ENCODE results near the gene KLK4.

The KLK4 gene, protein sequence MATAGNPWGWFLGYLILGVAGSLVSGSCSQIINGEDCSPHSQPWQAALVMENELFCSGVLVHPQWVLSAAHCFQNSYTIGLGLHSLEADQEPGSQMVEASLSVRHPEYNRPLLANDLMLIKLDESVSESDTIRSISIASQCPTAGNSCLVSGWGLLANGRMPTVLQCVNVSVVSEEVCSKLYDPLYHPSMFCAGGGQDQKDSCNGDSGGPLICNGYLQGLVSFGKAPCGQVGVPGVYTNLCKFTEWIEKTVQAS

DNA sequence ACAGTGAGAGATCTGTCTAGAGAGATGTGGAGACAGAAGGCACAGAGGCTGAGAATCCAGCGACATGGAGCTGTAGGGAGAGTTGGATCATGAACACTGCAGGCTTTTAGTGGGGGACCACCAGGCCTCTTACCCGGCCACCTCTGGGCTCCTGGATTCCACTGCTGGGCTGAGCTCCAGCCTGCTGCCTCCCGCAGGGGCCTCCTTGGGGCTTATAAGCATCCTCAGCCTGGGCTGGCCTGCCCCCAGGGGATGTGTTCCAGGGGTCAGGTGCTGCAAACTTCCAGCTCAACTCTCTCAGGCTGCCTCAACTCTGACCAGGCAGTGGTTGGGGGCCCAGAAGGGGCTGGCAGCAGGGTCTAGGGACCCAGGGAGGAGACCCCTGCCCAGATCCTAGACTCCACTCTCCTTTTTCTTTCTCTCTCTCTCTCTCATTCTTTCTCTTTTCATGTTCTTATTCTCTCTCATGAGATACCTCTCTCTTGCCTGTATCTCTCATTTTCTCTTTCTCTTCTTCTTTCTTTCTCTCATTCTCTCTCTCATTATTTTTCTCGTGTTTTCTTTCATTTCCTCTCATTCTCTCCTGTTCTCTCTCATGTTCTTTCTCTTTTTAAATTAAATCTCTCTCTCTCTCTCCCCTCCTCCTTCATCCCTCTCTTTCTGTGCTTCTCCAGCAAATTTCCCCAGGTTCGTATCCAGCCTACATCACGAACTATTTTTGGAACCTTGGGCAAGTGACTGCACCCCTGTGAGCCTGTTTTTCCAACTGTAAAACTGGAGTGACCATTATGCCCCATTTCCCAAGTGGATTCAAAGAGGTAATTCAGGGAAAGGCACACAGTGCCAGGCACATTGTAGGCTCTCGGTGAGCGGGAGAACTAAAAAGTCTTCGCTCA, at the start of gene KLK4:
KLK4 (minus strand) TSS at position 190 of the 896 bp plus-strand sequence. CDS start 657 bp downstream, outside the sequence.
- TF ChIP-seq, protein P1, sequence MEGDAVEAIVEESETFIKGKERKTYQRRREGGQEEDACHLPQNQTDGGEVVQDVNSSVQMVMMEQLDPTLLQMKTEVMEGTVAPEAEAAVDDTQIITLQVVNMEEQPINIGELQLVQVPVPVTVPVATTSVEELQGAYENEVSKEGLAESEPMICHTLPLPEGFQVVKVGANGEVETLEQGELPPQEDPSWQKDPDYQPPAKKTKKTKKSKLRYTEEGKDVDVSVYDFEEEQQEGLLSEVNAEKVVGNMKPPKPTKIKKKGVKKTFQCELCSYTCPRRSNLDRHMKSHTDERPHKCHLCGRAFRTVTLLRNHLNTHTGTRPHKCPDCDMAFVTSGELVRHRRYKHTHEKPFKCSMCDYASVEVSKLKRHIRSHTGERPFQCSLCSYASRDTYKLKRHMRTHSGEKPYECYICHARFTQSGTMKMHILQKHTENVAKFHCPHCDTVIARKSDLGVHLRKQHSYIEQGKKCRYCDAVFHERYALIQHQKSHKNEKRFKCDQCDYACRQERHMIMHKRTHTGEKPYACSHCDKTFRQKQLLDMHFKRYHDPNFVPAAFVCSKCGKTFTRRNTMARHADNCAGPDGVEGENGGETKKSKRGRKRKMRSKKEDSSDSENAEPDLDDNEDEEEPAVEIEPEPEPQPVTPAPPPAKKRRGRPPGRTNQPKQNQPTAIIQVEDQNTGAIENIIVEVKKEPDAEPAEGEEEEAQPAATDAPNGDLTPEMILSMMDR (IDR thresholded peaks at IDR 0.05; ENCODE audit: low read depth, low read length), result no peak
- H3K4me3 ChIP-seq (ENCODE audit: low read depth, low read length), result no peak within 1 kb of the TSS

DNA sequence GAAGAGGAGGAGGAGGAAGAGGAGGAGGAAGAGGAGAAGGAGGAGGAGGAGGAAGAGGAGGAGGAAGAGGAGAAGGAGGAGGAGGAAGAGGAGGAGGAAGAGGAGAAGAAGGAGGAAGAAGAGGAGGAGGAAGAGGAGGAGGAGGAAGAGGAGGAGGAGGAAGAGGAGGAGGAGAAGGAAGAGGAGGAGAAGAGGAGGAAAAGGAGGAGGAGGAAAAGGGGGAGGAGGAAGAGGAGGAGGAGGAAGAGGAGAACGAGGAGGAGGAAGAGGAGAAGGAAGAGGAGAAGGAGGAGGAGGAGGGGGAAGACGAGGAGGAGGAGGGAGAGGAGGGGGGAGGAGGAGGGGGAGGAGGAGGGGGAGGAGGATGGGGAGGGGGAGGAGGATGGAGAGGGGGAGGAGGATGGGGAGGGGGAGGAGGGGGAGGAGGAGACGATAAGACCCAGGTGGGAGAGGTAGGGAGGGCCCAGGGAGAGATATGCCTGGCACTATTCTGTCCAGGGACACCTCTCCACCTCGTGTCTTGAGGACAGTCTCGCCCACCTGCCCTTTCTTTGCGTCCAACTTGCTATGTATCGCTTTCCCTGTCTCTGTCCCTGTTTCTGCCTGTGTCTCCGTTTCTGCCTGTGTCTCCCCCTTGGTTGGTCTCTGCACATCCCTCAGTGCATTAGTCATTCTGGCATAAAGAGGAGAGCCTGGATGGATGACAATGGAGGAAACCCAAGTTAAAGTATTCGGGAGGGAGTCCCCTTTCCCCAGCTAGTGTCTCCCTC, 48.7 kb upstream of the KLK4 start:
- H3K4me3 ChIP-seq (ENCODE audit: low read depth, low read length), result no peak overlapping the region
- TF ChIP-seq, protein P1 (IDR thresholded peaks at IDR 0.05; ENCODE audit: low read depth, low read length), result no peak

DNA sequence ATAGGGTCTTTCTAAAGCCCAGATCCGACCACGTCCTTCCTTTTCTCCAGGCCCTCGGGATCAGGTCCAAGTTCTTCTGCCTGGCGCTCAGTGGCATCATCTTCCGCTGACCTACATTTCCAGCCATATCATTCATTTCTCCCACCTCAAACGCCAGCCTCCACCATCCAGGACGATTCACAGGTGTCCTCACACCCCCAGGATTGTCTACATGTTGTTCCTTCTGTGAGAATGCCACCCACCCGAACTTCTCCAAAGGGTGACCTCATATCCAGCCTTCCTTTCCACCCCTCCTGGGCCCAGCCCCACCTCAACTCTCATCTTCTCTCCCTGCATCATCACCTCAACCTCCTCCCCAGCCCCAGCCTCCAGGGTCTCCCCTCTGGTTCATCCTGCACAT, 46.4 kb upstream of the KLK4 start:
- TF ChIP-seq, protein P1 (IDR thresholded peaks at IDR 0.05; ENCODE audit: low read depth, low read length), result no peak
- no peak overlapping the region for H3K4me3 ChIP-seq (ENCODE audit: low read depth, low read length)

DNA sequence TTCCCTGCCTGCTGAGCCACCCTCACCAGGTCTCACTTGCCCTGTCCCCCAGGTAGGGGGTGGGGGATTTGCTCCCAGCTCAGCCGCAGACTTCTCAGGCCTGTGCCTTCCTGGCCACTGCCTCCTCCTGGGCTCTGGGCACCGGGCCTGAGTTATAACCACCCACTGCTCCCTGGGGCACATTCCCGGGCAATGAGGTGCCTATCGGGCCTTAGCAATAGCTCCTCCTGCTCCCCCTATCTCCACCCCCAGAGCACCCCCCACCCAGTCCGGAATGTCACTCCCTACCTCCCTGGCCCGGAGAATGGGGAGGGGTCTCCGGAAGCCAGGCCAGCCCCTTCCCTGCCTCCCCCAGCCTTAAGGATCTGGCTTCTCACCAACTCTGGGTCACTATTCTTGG, 41.7 kb upstream of the KLK4 start, which contains the start of gene KLK5:
KLK5 (minus strand) TSS at position 129 of the 400 bp plus-strand sequence. CDS start 381 bp downstream, outside the sequence.
- H3K4me3 ChIP-seq (ENCODE audit: low read depth, low read length), result no peak within 1 kb of the TSS
- TF ChIP-seq, protein P1 (IDR thresholded peaks at IDR 0.05; ENCODE audit: low read depth, low read length), result no peak

DNA sequence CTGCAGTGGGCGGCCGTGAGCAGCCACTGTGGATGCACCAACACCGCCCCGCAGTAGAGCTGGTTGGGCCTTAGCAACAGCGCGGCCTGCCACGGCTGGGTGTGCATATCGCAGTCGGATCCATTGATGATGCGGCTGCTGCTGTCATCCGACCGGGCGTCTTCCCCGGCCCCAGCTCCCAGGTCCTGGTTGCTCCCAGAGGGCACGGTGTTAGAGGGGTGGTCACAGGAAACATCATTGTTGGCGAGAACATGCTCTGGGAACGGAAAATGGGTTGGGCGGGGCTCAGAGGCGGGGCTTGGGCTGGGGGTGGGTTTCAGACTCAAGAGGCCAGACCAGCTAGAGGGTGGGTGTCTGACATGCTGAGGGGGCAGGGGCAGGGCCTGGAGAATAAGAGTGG, 38.7 kb upstream of the KLK4 start:
- TF ChIP-seq, protein P1 (IDR thresholded peaks at IDR 0.05; ENCODE audit: low read depth, low read length), result no peak
- no peak overlapping the region for H3K4me3 ChIP-seq (ENCODE audit: low read depth, low read length)

DNA sequence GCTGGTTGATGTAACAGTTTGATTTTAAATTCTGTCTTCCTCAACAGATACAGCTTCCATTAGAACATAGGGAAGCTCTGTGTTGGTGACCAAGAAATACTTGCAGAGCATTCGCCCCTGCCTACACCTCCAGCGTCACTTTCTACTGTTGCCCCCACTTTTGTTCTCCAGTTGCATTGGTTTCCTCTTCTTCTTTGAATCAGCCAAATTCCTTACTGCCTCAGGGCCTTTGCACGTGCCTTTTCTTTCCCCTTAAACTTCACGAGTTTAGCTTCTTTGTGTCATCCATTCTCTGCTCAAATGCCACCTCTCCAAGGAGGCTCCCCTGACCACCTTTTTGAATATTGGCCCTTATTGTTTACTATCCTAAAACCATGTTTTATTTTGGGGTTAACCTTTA, 35.9 kb upstream of the KLK4 start:
- H3K4me3 ChIP-seq (ENCODE audit: low read depth, low read length), result no peak overlapping the region
- TF ChIP-seq, protein P1 (IDR thresholded peaks at IDR 0.05; ENCODE audit: low read depth, low read length), result no peak

Measured in WI38 (cell line).